Endothelial cell of umbilical vein (primary cell): ENCODE results near the gene MRPL42. TPM values are rescaled to one million over a fixed set of nuclear protein-coding genes. Genes with fewer than 3 reads are reported as not detected.

Experiments
- BruUV-seq: library from RNA; stranded (reverse); fragments of 400-500 nt; replicated peaks from 2 replicates; lab custom pipeline; 2021; lab: Mats Ljungman, UMichigan
- CTCF ChIA-PET: fragments of 300-600, 350-600 bp; sonication (Branson Sonifier 250); formaldehyde crosslinking; loops from one replicate; lab custom pipeline; 2021; ENCODE audit warnings: antibody characterized with exemption, inconsistent platforms; lab: Charles Lee
- POLR2A ChIA-PET: fragments of 300-600, 350-600 bp; sonication (Branson Sonifier 250); formaldehyde crosslinking; loops from one replicate; lab custom pipeline; 2021; ENCODE audit warnings: antibody characterized with exemption, inconsistent platforms; lab: Charles Lee
- DNase-seq: peaks from one replicate; pipeline ENCODE4 v3.0.0-alpha.2; 2011; ENCODE audit warnings: low read depth, low spot score
- FAIRE-seq: peaks from 2 replicates; lab custom pipeline; 2011; peaks lifted over from hg19 to GRCh38; lab: Jason Lieb, UNC
- H2AFZ ChIP-seq: 2 replicates; pipeline ENCODE4 v1.6.0; 2012; ENCODE audit warnings: low read depth, low read length, control low read depth, inconsistent platforms
- H3K27ac ChIP-seq: 2 replicates; pipeline ENCODE4 v1.5.1; 2011; ENCODE audit warnings: low read depth, mild to moderate bottlenecking, control low read depth, low read length, moderate library complexity; ENCODE audit not compliant: insufficient read depth
- H3K27me3 ChIP-seq, 2 experiments: 2 replicates each; pipeline versions ENCODE4 v1.6.0 to v1.6.1; 2011; ENCODE audit warnings: low read length in 2 of 2, mixed read lengths in 1 of 2; ENCODE audit not compliant: control insufficient read depth in 2 of 2, insufficient read depth in 2 of 2
- H3K36me3 ChIP-seq, 2 experiments: 2 replicates in 1 of 2; 3 replicates in 1 of 2; pipeline ENCODE4 v1.5.1; 2011; ENCODE audit warnings: low read length in 2 of 2, mild to moderate bottlenecking in 1 of 2, moderate library complexity in 1 of 2; ENCODE audit not compliant: control insufficient read depth in 2 of 2, insufficient read depth in 2 of 2; ENCODE audit errors: extremely low read depth in 1 of 2
- H3K4me1 ChIP-seq: 3 replicates; pipeline ENCODE4 v1.5.1; 2011; ENCODE audit warnings: mild to moderate bottlenecking, low read length; ENCODE audit not compliant: control insufficient read depth, insufficient read depth; ENCODE audit errors: extremely low read depth
- H3K4me2 ChIP-seq: 2 replicates; pipeline ENCODE4 v1.6.1; 2011; ENCODE audit warnings: low read length, control low read depth, mixed read lengths; ENCODE audit not compliant: insufficient read depth
- H3K4me3 ChIP-seq, 3 experiments: fragments of 200-600 bp in 1 of 3; sonication (generic), shearing (Covaris generic) in 1 of 3; replicated peaks in 1 of 3; 2 replicates each; pipeline ENCODE4 v1.5.1; 2011 to 2016; ENCODE audit warnings: control low read depth in 3 of 3, low read length in 3 of 3, mild to moderate bottlenecking in 2 of 3, inconsistent platforms in 1 of 3, low read depth in 1 of 3, moderate library complexity in 1 of 3; ENCODE audit not compliant: insufficient read depth in 1 of 3
- H3K79me2 ChIP-seq: 2 replicates; pipeline ENCODE4 v1.6.0; 2012; ENCODE audit warnings: low read length, inconsistent platforms; ENCODE audit not compliant: control insufficient read depth, insufficient read depth
- H3K9ac ChIP-seq: replicated peaks from 2 replicates; pipeline ENCODE3; 2011; ENCODE audit warnings: low read length, control low read depth; ENCODE audit not compliant: insufficient read depth; ENCODE audit errors: extremely low read depth
- H3K9me1 ChIP-seq: replicated peaks from 3 replicates; pipeline ENCODE4 v1.6.0; 2011; ENCODE audit warnings: mild to moderate bottlenecking, low read length; ENCODE audit not compliant: control insufficient read depth, insufficient read depth; ENCODE audit errors: extremely low read depth
- H3K9me3 ChIP-seq: replicated peaks from 2 replicates; pipeline ENCODE4 v1.5.1; 2012; ENCODE audit warnings: low read length, inconsistent platforms; ENCODE audit not compliant: control insufficient read depth, insufficient read depth
- H4K20me1 ChIP-seq: replicated peaks from 2 replicates; pipeline ENCODE3; 2011; ENCODE audit warnings: mild to moderate bottlenecking, low read length; ENCODE audit not compliant: control insufficient read depth, insufficient read depth; ENCODE audit errors: extremely low read depth
- CTCF ChIP-seq, 2 donors: IDR thresholded peaks; 1 replicate in 1 of 2; 2 replicates in 1 of 2; pipeline ENCODE4 v1.5.1; 2011; ENCODE audit warnings: low read length in 2 of 2, mild to moderate bottlenecking in 2 of 2, moderate library complexity in 2 of 2, control low read depth in 1 of 2, inconsistent platforms in 1 of 2, low read depth in 1 of 2; ENCODE audit not compliant: insufficient read depth in 1 of 2; ENCODE audit errors: extremely low read depth in 1 of 2
- EZH2 ChIP-seq: IDR thresholded peaks from 2 replicates; pipeline ENCODE4 v1.6.1; 2012; ENCODE audit warnings: borderline replicate concordance, low read depth, mild to moderate bottlenecking, moderate library complexity, low read length, inconsistent platforms; ENCODE audit not compliant: severe bottlenecking
- FOS ChIP-seq: IDR thresholded peaks from 2 replicates; pipeline ENCODE4 v1.6.1; 2011; ENCODE audit warnings: mild to moderate bottlenecking, low read length, moderate library complexity, borderline replicate concordance; ENCODE audit not compliant: insufficient read depth
- GATA2 ChIP-seq: IDR thresholded peaks from 2 replicates; pipeline ENCODE4 v1.7.0; 2011; ENCODE audit warnings: low read depth, mild to moderate bottlenecking, moderate library complexity, mixed read lengths, low read length; ENCODE audit not compliant: insufficient read length, insufficient read depth
- JUN ChIP-seq: IDR thresholded peaks from 2 replicates; pipeline ENCODE4 v1.6.1; 2011; ENCODE audit warnings: borderline replicate concordance, low read depth; ENCODE audit not compliant: insufficient read length, insufficient read depth
- MYC ChIP-seq: IDR thresholded peaks from one replicate; pipeline ENCODE4 v1.6.1; 2011; ENCODE audit warnings: mild to moderate bottlenecking, low read depth, low read length
- POLR2A ChIP-seq: IDR thresholded peaks from 2 replicates; pipeline ENCODE4 v1.6.1; 2012; ENCODE audit warnings: low read depth, mild to moderate bottlenecking, control low read depth, low read length
- POLR2AphosphoS5 ChIP-seq: IDR thresholded peaks from 2 replicates; pipeline ENCODE4 v1.6.1; 2012; ENCODE audit warnings: low read depth, mild to moderate bottlenecking, control low read depth, low read length, moderate library complexity; ENCODE audit not compliant: insufficient read depth
- dilution Hi-C: fragments of 300-500 bp; cut with MboI; formaldehyde crosslinking; loops from one replicate; pipeline ENCODE4 v1.15.0; 2019; ENCODE audit warnings: low sequenced_read_pairs; ENCODE audit not compliant: extremely low pct_ligation_motif_present
- intact Hi-C: fragments of 100-400 bp; cut with micrococcal nuclease; formaldehyde crosslinking; loops from one replicate; pipeline ENCODE4 v1.10.0; 2022
- polyA plus RNA-seq, 4 experiments: library from polyadenylated mRNA; depleted of rRNA in 3 of 4; stranded (reverse) in 3 of 4; unstranded in 1 of 4; fragments of >200 nt; gene quantifications; 2 replicates each; pipeline versions ENCODE4 v1.2.1 to v1.2.3, GENCODE V29; 2011 to 2012; ENCODE audit warnings: missing spikeins in 1 of 4
- total RNA-seq: library from RNA; stranded (reverse); gene quantifications from 2 replicates; pipeline ENCODE4 v1.2.3, GENCODE V29; 2021
- TF ChIP-seq, protein P1 (sequence below): IDR thresholded peaks from 2 replicates; pipeline ENCODE4 v1.6.1; 2011; ENCODE audit not compliant: insufficient read depth, insufficient read length

The MRPL42 gene
- total and polyA plus RNA-seq, 2 donors (not counting 3 experiments of a cell fraction or from before 2014, with no cell fraction given) = 38.5 to 61.2 TPM

DNA sequence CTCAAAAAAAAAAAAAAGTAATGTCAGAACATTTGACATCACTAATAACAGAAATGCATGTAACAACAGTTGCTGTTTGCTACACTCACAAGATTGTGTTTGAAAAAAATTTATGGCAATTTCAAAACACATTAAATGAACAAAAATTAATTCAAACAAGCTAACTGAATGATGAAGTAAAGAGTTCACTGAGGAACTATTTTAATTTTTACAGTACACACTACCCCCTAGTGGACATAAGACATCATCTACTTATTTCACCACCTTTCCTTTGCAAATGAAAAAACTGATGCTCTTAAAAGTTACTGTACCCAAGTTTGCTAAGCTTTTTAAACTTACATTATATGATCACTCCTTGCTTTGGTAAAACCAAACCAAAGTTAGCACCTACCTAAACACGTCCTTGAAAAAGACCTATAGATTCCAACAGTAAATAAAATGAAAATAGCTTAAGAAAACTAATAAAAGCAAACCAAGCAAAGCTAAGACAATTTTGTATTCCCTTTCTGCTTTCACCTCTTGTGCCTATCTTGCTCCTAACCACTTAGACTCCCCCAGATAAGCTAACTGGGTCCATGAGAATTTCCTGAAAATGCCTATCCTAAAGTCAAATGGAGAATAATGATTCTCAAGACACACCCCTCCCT is 47.8 kb upstream of the MRPL42 start:
- H2AFZ ChIP-seq = no peak overlapping the region
- no peak overlapping the region for H3K4me2 ChIP-seq
- dilution Hi-C loops (no loop called here), intact Hi-C loops (loop anchor here (1.0 to 10.0 kb wide), 6 partner anchors 432 to 845 kb away; partner anchors contain the start of gene EEA1)
- H3K4me1 ChIP-seq = peaks cover 2% of the 10 kb centered on the region
- peak; percentile 33 to 38 for TF ChIP-seq CTCF (IDR thresholded peaks at IDR 0.05; ENCODE audit: extremely low read depth in 1 of 2, insufficient read depth in 1 of 2, low read depth in 1 of 2, low read length in 2 of 2)
- TF ChIP-seq, protein P1, sequence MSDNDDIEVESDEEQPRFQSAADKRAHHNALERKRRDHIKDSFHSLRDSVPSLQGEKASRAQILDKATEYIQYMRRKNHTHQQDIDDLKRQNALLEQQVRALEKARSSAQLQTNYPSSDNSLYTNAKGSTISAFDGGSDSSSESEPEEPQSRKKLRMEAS = no peak
- H3K4me3 ChIP-seq = no peak overlapping the region
- peaks cover 7% of the 10 kb centered on the region for H4K20me1 ChIP-seq
- BruUV-seq = no TSS peak
- peak; percentile 55 for FAIRE-seq
- peaks cover 98% of the 10 kb centered on the region for H3K79me2 ChIP-seq
- H3K9me1 ChIP-seq = no peaks in the 10 kb centered on the region
- ChIA-PET POLR2A (no interaction called here), CTCF (interaction anchor here (0.6 to 6.2 kb wide), 73 partner anchors 9 to 1410 kb away, joined by 3 to 109 read pairs (median 5); partner anchors contain the start of genes EEA1 and UBE2N)
- H3K9me3 ChIP-seq = no peaks in the 10 kb centered on the region
- no peak overlapping the region for H3K9ac ChIP-seq
- no peak overlapping the region for H3K27ac ChIP-seq
- H3K27me3 ChIP-seq = no peaks in the 10 kb centered on the region
- DNase-seq = peak; percentile 76
- H3K36me3 ChIP-seq = no peaks in the 10 kb centered on the region

DNA sequence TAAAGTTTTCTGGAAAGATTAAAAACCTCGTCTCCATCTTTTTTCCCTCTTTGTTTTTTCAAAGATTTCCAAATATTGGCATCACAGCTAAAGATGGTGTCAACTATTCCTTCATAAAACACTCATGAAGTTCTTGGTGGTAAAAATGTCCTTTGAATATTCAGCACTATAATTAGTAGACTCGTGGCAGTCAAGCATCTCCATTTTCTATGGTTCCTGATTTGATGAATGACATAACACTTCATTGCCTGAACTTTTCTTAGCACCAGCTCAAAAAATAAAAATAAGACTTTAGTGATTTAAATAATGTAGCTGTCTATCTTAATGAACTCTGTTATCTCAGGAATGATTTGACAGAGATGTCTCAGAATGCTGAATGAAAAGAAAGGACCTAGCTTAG is 45.3 kb upstream of the MRPL42 start:
- ChIA-PET CTCF (interaction anchor here (0.7 to 6.2 kb wide), 7 partner anchors 13 to 705 kb away, joined by 3 to 109 read pairs (median 3); no protein-coding TSS in a partner anchor), POLR2A (no interaction called here)
- Histone ChIP-seq H3K27me3 (no peaks in the 10 kb centered on the region), H4K20me1 (peaks cover 13% of the 10 kb centered on the region), H3K4me2 (no peak overlapping the region), H3K4me3 (no peak overlapping the region), H3K9ac (no peak overlapping the region), H2AFZ (no peak overlapping the region), H3K79me2 (peaks cover 98% of the 10 kb centered on the region), H3K9me3 (no peaks in the 10 kb centered on the region), H3K27ac (no peak overlapping the region), H3K9me1 (peaks cover 2% of the 10 kb centered on the region), H3K36me3 (no peaks in the 10 kb centered on the region), H3K4me1 (peaks cover 4% of the 10 kb centered on the region)
- FAIRE-seq = no peak
- intact Hi-C loops = loop anchor here (10.0 kb wide), 1 partner anchor 847 kb away; no protein-coding TSS in a partner anchor
- dilution Hi-C loops = no loop called here
- DNase-seq = no peak
- no peak for TF ChIP-seq FOS
- no peak for TF ChIP-seq POLR2AphosphoS5
- TF ChIP-seq MYC = no peak
- TF ChIP-seq, protein P1 = no peak
- TF ChIP-seq CTCF (IDR thresholded peaks at IDR 0.05; ENCODE audit: extremely low read depth in 1 of 2, insufficient read depth in 1 of 2, low read depth in 1 of 2, low read length in 2 of 2) = no peak
- TF ChIP-seq GATA2 = no peak
- no peak for TF ChIP-seq JUN
- TF ChIP-seq EZH2 = no peak
- no peak for TF ChIP-seq POLR2A
- BruUV-seq = no TSS peak
